ENCODE measurements around the gene DENND1B. TPM values are rescaled to one million over a fixed set of nuclear protein-coding genes. Genes with fewer than 3 reads are reported as not detected.
"Not testable (repeated sequence)": the region's sequence is repeated elsewhere in the genome, so short reads cannot be mapped to it uniquely, and the experiment has no call there.

DENND1B gene
- total and polyA plus RNA-seq, 5 donors: 4.1 to 27.6 (median 26.8) TPM

DNA sequence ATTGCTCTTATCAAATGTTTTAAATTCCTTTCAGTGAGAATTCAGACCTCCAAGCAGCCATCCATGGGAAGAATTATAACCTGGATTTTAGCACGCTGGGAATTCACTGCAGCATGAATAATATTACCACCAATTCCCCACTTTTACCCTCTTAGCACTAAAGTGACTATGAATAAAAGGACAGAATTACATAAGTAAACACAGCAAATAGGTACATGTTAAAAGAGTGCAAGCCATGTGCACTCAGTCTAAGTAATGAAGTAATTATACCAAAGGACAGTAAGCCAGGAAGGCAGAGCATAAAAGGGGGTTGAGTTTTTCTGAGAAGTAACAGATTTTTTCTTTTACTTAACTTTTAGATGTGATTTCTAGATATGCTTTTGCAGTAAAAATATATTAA, 176.3 kb downstream of the DENND1B start:
- Histone ChIP-seq H3K4me1 (ENCODE audit: control insufficient read depth, insufficient read depth, low read length) (no peaks in the 10 kb centered on the region), H3K27me3 (ENCODE audit: control insufficient read depth, insufficient read depth) (no peaks in the 10 kb centered on the region), H3K4me3 (ENCODE audit: low read length) (no peak overlapping the region), H3K9me3 (ENCODE audit: control insufficient read depth, low read length) (no peaks in the 10 kb centered on the region), H3K27ac (ENCODE audit: low read length) (no peak overlapping the region)
- ATAC-seq: no peak
- intact Hi-C loops (cut with DNase I): no loop called here
- no peak for DNase-seq
- 85% methylated on average over 1 of the region's 1 CpG for WGBS

GRCh38 chr1:197595304-197595904, 179.9 kb downstream of the DENND1B start:
- 78% methylated on average over 5 of the region's 5 CpGs for WGBS
- DNase-seq (no peak), ATAC-seq (no peak)
- Histone ChIP-seq H3K27ac (ENCODE audit: low read length) (no peak overlapping the region), H3K4me3 (ENCODE audit: low read length) (no peak overlapping the region), H3K4me1 (ENCODE audit: control insufficient read depth, insufficient read depth, low read length) (no peaks in the 10 kb centered on the region), H3K27me3 (ENCODE audit: control insufficient read depth, insufficient read depth) (no peaks in the 10 kb centered on the region), H3K9me3 (ENCODE audit: control insufficient read depth, low read length) (no peaks in the 10 kb centered on the region)
- intact Hi-C loops (cut with DNase I): no loop called here

DNA sequence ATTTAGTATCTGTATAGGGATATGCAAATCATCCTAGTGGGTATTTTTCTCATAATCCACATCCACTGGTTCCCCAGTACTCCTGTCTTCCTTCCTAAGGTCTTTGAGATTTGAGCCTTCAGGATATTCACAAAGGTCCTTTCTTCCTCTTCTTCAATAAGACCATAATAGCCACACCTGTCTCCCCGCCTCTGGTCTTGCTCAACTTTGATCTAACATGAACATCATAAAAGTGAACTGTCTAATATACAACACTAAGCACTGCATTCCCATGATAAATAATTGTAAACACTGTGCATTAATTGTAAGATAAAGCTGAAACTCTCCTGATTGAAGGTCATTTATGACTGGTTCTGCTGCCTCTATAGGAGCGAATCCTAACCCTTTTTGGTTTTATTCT, 184.6 kb downstream of the DENND1B start:
- whole genome bisulfite sequencing: 97% methylated on average over 2 of the region's 2 CpGs
- Histone ChIP-seq H3K27ac (ENCODE audit: low read length) (no peak overlapping the region), H3K27me3 (ENCODE audit: control insufficient read depth, insufficient read depth) (no peaks in the 10 kb centered on the region), H3K4me3 (ENCODE audit: low read length) (no peak overlapping the region), H3K4me1 (ENCODE audit: control insufficient read depth, insufficient read depth, low read length) (no peaks in the 10 kb centered on the region), H3K9me3 (ENCODE audit: control insufficient read depth, low read length) (no peaks in the 10 kb centered on the region)
- ATAC-seq: no peak
- intact Hi-C loops (cut with DNase I): no loop called here
- DNase-seq: no peak

DNA sequence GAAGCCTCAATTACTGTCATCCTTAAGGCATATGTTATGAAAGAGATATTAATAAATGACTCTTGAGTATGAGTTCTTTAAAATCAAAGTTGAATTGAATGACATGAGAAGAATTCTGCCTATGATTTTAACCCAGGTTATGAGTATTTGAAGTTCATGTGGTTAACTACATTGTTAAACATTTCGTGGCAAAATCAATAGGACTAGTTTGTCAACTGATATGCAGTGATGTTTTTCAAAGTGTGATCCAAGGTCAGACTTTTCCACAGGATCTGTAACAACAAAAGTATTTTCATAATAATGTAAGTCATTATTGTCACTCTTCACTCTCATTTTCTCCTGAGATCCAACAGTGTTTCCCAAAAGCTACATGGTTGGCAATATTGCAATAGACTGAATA, 189.5 kb downstream of the DENND1B start:
- Histone ChIP-seq H3K4me3 (ENCODE audit: low read length) (no peak overlapping the region), H3K4me1 (ENCODE audit: control insufficient read depth, insufficient read depth, low read length) (no peaks in the 10 kb centered on the region), H3K9me3 (ENCODE audit: control insufficient read depth, low read length) (no peaks in the 10 kb centered on the region), H3K27ac (ENCODE audit: low read length) (no peak overlapping the region), H3K27me3 (ENCODE audit: control insufficient read depth, insufficient read depth) (no peaks in the 10 kb centered on the region)
- DNase-seq (no peak), ATAC-seq (no peak)
- intact Hi-C loops (cut with DNase I): no loop called here
- 78% methylated on average over 1 of the region's 1 CpG for WGBS

DNA sequence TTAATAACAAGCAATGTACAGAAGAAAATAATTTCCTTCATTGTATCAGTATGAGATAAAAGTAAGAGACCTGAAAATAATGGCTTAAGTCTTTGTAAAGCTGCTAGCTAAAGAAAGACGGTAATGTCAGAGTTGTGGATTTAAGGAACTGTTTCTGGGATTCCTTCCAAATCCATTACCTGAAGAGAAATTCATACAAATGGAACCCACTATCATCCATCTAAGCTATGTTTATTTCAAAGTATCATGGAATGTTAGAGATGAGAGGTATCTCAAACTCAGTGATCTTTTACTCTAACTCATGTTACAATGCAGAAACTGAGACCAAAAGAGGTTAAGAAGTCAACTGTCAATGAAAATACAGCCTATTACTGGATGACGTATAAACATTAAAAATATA, 197.7 kb downstream of the DENND1B start:
- intact Hi-C loops (cut with DNase I): no loop called here
- DNase-seq: no peak
- H3K27ac ChIP-seq (ENCODE audit: low read length): no peak overlapping the region
- no peaks in the 10 kb centered on the region for H3K9me3 ChIP-seq (ENCODE audit: control insufficient read depth, low read length)
- 89% methylated on average over 2 of the region's 2 CpGs for WGBS
- H3K4me1 ChIP-seq (ENCODE audit: control insufficient read depth, insufficient read depth, low read length): no peaks in the 10 kb centered on the region
- no peak for ATAC-seq
- H3K4me3 ChIP-seq (ENCODE audit: low read length): no peak overlapping the region
- no peaks in the 10 kb centered on the region for H3K27me3 ChIP-seq (ENCODE audit: control insufficient read depth, insufficient read depth)

DNA sequence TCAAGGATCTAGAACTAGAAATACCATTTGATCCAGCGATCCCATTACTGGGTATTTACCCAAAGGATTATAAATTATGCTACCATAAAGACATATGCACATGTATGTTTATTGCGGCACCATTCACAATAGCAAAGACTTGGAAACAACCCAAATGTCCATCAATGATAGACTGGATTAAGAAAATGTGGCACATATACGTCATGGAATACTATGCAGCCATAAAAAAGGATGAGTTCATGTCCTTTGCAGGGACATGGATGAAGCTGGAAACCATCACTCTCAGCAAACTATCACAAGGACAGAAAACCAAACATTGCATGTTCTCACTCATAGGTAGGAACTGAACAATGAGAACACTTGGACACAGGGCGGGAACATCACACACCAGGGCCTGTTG, 199.7 kb downstream of the DENND1B start:
- ATAC-seq; H3K4me1 ChIP-seq (ENCODE audit: control insufficient read depth, insufficient read depth, low read length); intact Hi-C loops (cut with DNase I); H3K4me3 ChIP-seq (ENCODE audit: low read length); H3K27ac ChIP-seq (ENCODE audit: low read length); H3K9me3 ChIP-seq (ENCODE audit: control insufficient read depth, low read length); DNase-seq; H3K27me3 ChIP-seq (ENCODE audit: control insufficient read depth, insufficient read depth): not testable (repeated sequence)
- WGBS: 97% methylated on average over 4 of the region's 4 CpGs

DNA sequence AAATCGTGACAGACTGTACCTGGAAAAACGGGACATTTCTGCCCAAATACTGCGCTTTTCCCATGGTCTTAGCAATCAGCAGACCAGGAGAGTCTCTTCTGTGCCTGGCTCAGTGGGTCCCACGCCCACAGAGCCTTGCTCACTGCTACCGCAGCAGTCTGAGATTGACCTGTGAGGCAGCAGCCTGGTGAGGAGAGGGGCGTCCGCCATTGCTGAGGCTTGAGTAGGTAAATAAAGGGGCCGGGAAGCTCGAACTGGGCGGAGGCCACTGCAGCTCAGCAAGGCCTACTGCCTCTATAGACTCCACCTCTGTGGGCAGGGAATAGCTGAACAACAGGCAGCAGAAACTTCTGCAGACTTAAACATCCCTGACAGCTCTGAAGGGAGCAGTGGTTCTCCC, 203.1 kb downstream of the DENND1B start:
- Histone ChIP-seq H3K9me3 (ENCODE audit: control insufficient read depth, low read length) (no peaks in the 10 kb centered on the region), H3K27ac (ENCODE audit: low read length) (no peak overlapping the region), H3K27me3 (ENCODE audit: control insufficient read depth, insufficient read depth) (no peaks in the 10 kb centered on the region), H3K4me1 (ENCODE audit: control insufficient read depth, insufficient read depth, low read length) (no peaks in the 10 kb centered on the region), H3K4me3 (ENCODE audit: low read length) (no peak overlapping the region)
- WGBS: 92% methylated on average over 10 of the region's 10 CpGs
- ATAC-seq: no peak
- intact Hi-C loops (cut with DNase I): no loop called here
- DNase-seq: no peak

DNA sequence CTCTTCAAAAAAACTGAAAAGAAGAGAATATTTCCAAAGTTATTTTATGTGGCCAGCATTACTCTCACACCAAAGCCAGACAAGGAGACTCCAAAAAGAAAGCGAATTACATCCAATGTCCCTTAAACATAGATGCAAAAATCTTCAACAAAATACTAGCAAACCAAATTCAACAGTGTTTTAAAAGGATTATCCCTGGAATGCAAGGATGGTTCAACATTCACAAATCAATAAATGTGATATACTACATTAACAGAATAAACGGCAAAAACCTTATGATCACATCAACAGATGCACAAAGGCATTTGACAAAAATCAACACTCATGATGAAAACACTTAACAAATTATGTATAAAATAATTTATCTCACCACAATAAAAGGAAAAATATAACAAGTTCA, 207.8 kb downstream of the DENND1B start:
- ATAC-seq (no peak), DNase-seq (no peak)
- intact Hi-C loops (cut with DNase I): no loop called here
- WGBS: 96% methylated on average over 2 of the region's 2 CpGs
- Histone ChIP-seq H3K27ac (ENCODE audit: low read length) (no peak overlapping the region), H3K4me1 (ENCODE audit: control insufficient read depth, insufficient read depth, low read length) (no peaks in the 10 kb centered on the region), H3K27me3 (ENCODE audit: control insufficient read depth, insufficient read depth) (no peaks in the 10 kb centered on the region), H3K9me3 (ENCODE audit: control insufficient read depth, low read length) (no peaks in the 10 kb centered on the region), H3K4me3 (ENCODE audit: low read length) (no peak overlapping the region)

DNA sequence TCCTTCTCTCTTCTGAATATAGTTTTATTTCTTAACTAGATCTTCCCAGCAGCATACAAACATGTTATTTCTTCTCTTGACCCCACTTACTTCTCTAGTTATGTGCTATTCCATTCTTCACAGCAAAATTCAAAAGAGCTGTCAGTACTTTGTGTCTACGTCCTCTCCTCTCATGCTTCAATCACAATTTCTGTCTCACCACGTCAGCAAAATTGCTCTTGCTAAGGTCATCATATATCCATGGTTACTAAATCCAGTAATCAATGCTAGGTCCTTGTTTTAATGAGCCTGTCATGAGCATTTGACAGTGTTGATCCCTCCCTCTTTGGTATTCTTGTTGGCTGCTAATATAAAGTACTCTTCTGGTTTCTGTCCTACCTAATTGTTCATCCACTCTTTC, 214.2 kb downstream of the DENND1B start:
- intact Hi-C loops (cut with DNase I): no loop called here
- Histone ChIP-seq H3K27ac (ENCODE audit: low read length) (no peak overlapping the region), H3K4me3 (ENCODE audit: low read length) (no peak overlapping the region), H3K27me3 (ENCODE audit: control insufficient read depth, insufficient read depth) (no peaks in the 10 kb centered on the region), H3K4me1 (ENCODE audit: control insufficient read depth, insufficient read depth, low read length) (no peaks in the 10 kb centered on the region), H3K9me3 (ENCODE audit: control insufficient read depth, low read length) (no peaks in the 10 kb centered on the region)
- no peak for ATAC-seq
- DNase-seq: no peak
- 89% methylated on average over 2 of the region's 2 CpGs for WGBS

DNA sequence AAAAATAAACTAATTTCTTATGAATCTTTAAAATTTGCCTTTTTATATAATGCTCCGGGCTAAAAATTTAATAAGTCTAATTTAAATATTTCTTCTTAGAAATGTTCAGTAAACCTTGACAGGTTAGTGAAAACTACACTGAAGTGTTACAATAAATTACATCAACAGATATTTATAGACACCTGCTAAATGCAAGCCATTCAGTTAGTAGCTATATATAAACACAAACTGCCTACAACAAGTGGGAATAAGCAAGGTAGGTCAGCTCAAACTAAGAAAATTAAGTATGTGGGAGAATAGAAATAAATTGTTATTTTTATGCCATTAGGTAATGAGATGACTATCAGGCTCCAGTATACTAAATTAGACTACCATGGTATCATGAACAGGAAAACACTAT, 215.6 kb downstream of the DENND1B start:
- no peak overlapping the region for H3K27ac ChIP-seq (ENCODE audit: low read length)
- ATAC-seq: peak in 1 of 2 donors; percentile 43

GRCh38 chr1:197559244-197559643, 216.0 kb downstream of the DENND1B start:
- DNase-seq (no peak), ATAC-seq (no peak)
- no peak overlapping the region for H3K27ac ChIP-seq (ENCODE audit: low read length)
- intact Hi-C loops (cut with DNase I): no loop called here
- no peaks in the 10 kb centered on the region for H3K4me1 ChIP-seq (ENCODE audit: control insufficient read depth, insufficient read depth, low read length)
- no peaks in the 10 kb centered on the region for H3K27me3 ChIP-seq (ENCODE audit: control insufficient read depth, insufficient read depth)
- WGBS: 39% methylated on average over 1 of the region's 1 CpG
- H3K4me3 ChIP-seq (ENCODE audit: low read length): no peak overlapping the region
- H3K9me3 ChIP-seq (ENCODE audit: control insufficient read depth, low read length): no peaks in the 10 kb centered on the region

More for the DNA sequence above, 215.6 kb downstream of the DENND1B start:
- Histone ChIP-seq H3K4me3 (ENCODE audit: low read length) (no peak overlapping the region), H3K27me3 (ENCODE audit: control insufficient read depth, insufficient read depth) (no peaks in the 10 kb centered on the region), H3K9me3 (ENCODE audit: control insufficient read depth, low read length) (no peaks in the 10 kb centered on the region), H3K4me1 (ENCODE audit: control insufficient read depth, insufficient read depth, low read length) (no peaks in the 10 kb centered on the region)
- intact Hi-C loops (cut with DNase I): no loop called here
- 92% methylated on average over 1 of the region's 1 CpG for WGBS
- no peak for DNase-seq

DNA sequence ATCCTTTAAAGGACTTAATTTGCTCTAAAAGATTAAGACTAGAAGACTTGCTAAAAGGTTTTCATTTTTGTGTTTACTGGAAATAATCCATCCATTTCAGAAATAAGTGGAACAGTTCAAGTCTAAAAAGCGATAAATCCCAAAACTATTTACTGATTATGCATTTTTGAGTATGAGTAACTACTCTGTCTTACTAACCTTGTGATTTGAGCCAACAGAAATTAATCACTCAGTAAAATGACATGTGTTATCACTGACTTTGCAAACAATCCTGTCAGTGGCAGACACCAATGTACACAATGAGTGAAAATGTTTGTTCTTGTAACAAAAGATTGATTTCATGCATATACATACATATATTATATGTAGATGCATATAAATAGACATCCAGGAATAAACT, 218.0 kb downstream of the DENND1B start:
- DNase-seq (no peak), ATAC-seq (no peak)
- Histone ChIP-seq H3K4me3 (ENCODE audit: low read length) (no peak overlapping the region), H3K4me1 (ENCODE audit: control insufficient read depth, insufficient read depth, low read length) (no peaks in the 10 kb centered on the region), H3K9me3 (ENCODE audit: control insufficient read depth, low read length) (no peaks in the 10 kb centered on the region), H3K27me3 (ENCODE audit: control insufficient read depth, insufficient read depth) (no peaks in the 10 kb centered on the region), H3K27ac (ENCODE audit: low read length) (no peak overlapping the region)
- 64% methylated on average over 1 of the region's 1 CpG for WGBS
- intact Hi-C loops (cut with DNase I): no loop called here
